ENCODE results near the gene ST8SIA5. TPM values are rescaled to one million over a fixed set of nuclear protein-coding genes. Genes with fewer than 3 reads are reported as not detected.

The ST8SIA5 gene
- total and polyA plus RNA-seq, 2 donors (not counting 3 experiments of a cell fraction or from before 2014, with no cell fraction given), result 0.25 to 0.62 TPM

- DNase-seq (ENCODE audit: low read depth, low spot score) (no peak), FAIRE-seq (no peak)
- peaks cover 18% of the 10 kb centered on the region for H3K4me1 ChIP-seq (ENCODE audit: control insufficient read depth, extremely low read depth, insufficient read depth, low read length)
- ChIA-PET CTCF (no interaction called here), POLR2A (no interaction called here)
- no peak overlapping the region for H3K4me3 ChIP-seq (replicated peaks in 1 of 3; ENCODE audit: insufficient read depth in 1 of 3, low read depth in 1 of 3, low read length in 3 of 3)
- no peak overlapping the region for H3K4me2 ChIP-seq (ENCODE audit: insufficient read depth, low read length)
- H3K27me3 ChIP-seq (ENCODE audit: control insufficient read depth in 2 of 2, insufficient read depth in 2 of 2, low read length in 2 of 2), result peaks cover 3 to 10% of the 10 kb centered on the region in 2 experiments
- no peak overlapping the region for H3K27ac ChIP-seq (ENCODE audit: insufficient read depth, low read depth, low read length)
- dilution Hi-C loops (cut with MboI; ENCODE audit: extremely low pct_ligation_motif_present, low sequenced_read_pairs), result no loop called here
- no peaks in the 10 kb centered on the region for H3K9me1 ChIP-seq (replicated peaks; ENCODE audit: control insufficient read depth, extremely low read depth, insufficient read depth, low read length)
- BruUV-seq (replicated peaks), result no TSS peak
- H3K9ac ChIP-seq (replicated peaks; ENCODE audit: extremely low read depth, insufficient read depth, low read length), result no peak overlapping the region
- no peaks in the 10 kb centered on the region for H3K36me3 ChIP-seq (ENCODE audit: control insufficient read depth in 2 of 2, extremely low read depth in 1 of 2, insufficient read depth in 2 of 2, low read length in 2 of 2)
- TF ChIP-seq POLR2A (IDR thresholded peaks at IDR 0.05; ENCODE audit: low read depth, low read length), result no peak
- no peak for TF ChIP-seq CTCF (IDR thresholded peaks at IDR 0.05; ENCODE audit: extremely low read depth in 1 of 2, insufficient read depth in 1 of 2, low read depth in 1 of 2, low read length in 2 of 2)
- no peak for TF ChIP-seq GATA2 (IDR thresholded peaks at IDR 0.05; ENCODE audit: insufficient read depth, insufficient read length, low read depth, low read length)
- TF ChIP-seq, protein P1, sequence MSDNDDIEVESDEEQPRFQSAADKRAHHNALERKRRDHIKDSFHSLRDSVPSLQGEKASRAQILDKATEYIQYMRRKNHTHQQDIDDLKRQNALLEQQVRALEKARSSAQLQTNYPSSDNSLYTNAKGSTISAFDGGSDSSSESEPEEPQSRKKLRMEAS (IDR thresholded peaks at IDR 0.05; ENCODE audit: insufficient read depth, insufficient read length), result no peak
- TF ChIP-seq MYC (IDR thresholded peaks at IDR 0.05; ENCODE audit: low read depth, low read length), result no peak
- TF ChIP-seq POLR2AphosphoS5 (IDR thresholded peaks at IDR 0.05; ENCODE audit: insufficient read depth, low read depth, low read length), result no peak
- TF ChIP-seq FOS (IDR thresholded peaks at IDR 0.05; ENCODE audit: borderline replicate concordance, insufficient read depth, low read length), result no peak
- no peaks in the 10 kb centered on the region for H3K79me2 ChIP-seq (ENCODE audit: control insufficient read depth, insufficient read depth, low read length)
- H4K20me1 ChIP-seq (replicated peaks; ENCODE audit: control insufficient read depth, extremely low read depth, insufficient read depth, low read length), result no peaks in the 10 kb centered on the region
- intact Hi-C loops (cut with micrococcal nuclease), result no loop called here
- H2AFZ ChIP-seq (ENCODE audit: low read depth, low read length), result no peak overlapping the region
- no peaks in the 10 kb centered on the region for H3K9me3 ChIP-seq (replicated peaks; ENCODE audit: control insufficient read depth, insufficient read depth, low read length)
Measured at GRCh38 chr18:46716827-46717226, 40.0 kb downstream of the ST8SIA5 start.

Data from endothelial cell of umbilical vein (primary cell).